K562 (cell line): ENCODE results near the gene ZNF335. TPM values are rescaled to one million over a fixed set of nuclear protein-coding genes. Genes with fewer than 3 reads are reported as not detected.

Experiments
- ATAC-seq: fragments of 200-7000 bp; cut with Tn5 transposase; 3 replicates; pipeline ENCODE4 v1.9.1; 2020; ENCODE audit warnings: moderate library complexity
- BruUV-seq: library from RNA; stranded (reverse); fragments of 400-500 nt; replicated peaks from 2 replicates; lab custom pipeline; 2021; lab: Mats Ljungman, UMichigan
- CTCF ChIA-PET: fragments of 300-600 bp; formaldehyde crosslinking; extraction: SDS; loops from one replicate; lab custom pipeline; 2021; ENCODE audit warnings: low intra/inter-chr PET ratio; lab: Yijun Ruan, JAX
- POLR2A ChIA-PET: fragments of 300-600, 350-650 bp; sonication (Branson Sonifier 250); formaldehyde crosslinking; extraction: SDS; loops from one replicate; lab custom pipeline; 2021; ENCODE audit warnings: antibody characterized with exemption, inconsistent platforms; lab: Yijun Ruan, JAX
- DNase-seq, 4 experiments: peaks; one replicate each; pipeline versions ENCODE4 v3.0.0 to v3.0.0-alpha.2; 2011 to 2018; ENCODE audit warnings: low spot score in 3 of 4, mixed read lengths in 3 of 4; ENCODE audit errors: extremely low read depth in 1 of 4
- FAIRE-seq: peaks from 2 replicates; lab custom pipeline; 2011; peaks lifted over from hg19 to GRCh38; lab: Jason Lieb, UNC
- H2AFZ ChIP-seq: 2 replicates; pipeline ENCODE4 v1.6.0; 2011; ENCODE audit warnings: low read depth, low read length, control low read depth, inconsistent platforms
- H3K27ac ChIP-seq: fragments of 200-600 bp; 3 replicates; pipeline ENCODE4 v1.8.0; 2011; ENCODE audit warnings: low read depth, mild to moderate bottlenecking, control low read depth, inconsistent platforms, low read length, moderate library complexity, mixed read lengths; ENCODE audit errors: extremely low read depth
- H3K27me3 ChIP-seq, 2 experiments: fragments of 300-600 bp in 1 of 2; 2 replicates in 1 of 2; 3 replicates in 1 of 2; pipeline versions ENCODE4 v1.6.0 to v1.8.0; 2011; ENCODE audit warnings: inconsistent platforms in 2 of 2, low read length in 2 of 2, mild to moderate bottlenecking in 1 of 2, mixed read lengths in 1 of 2, moderate library complexity in 1 of 2; ENCODE audit not compliant: control insufficient read depth in 2 of 2, insufficient read depth in 2 of 2
- H3K36me3 ChIP-seq: fragments of 300-600 bp; 3 replicates; pipeline ENCODE4 v1.8.0; 2011; ENCODE audit warnings: mild to moderate bottlenecking, low read length, inconsistent platforms; ENCODE audit not compliant: control insufficient read depth, insufficient read depth
- H3K4me1 ChIP-seq, 2 experiments: fragments of 200-600 bp in 1 of 2; replicated peaks in 1 of 2; 2 replicates in 1 of 2; 3 replicates in 1 of 2; pipeline versions ENCODE4 v1.5.1 to v1.8.0; 2011; ENCODE audit warnings: inconsistent platforms in 2 of 2, low read length in 2 of 2, mild to moderate bottlenecking in 1 of 2, mixed read lengths in 1 of 2, moderate library complexity in 1 of 2; ENCODE audit not compliant: control insufficient read depth in 2 of 2, insufficient read depth in 2 of 2
- H3K4me2 ChIP-seq: 2 replicates; pipeline ENCODE4 v1.6.1; 2011; ENCODE audit warnings: low read length, control low read depth, inconsistent platforms, mixed read lengths; ENCODE audit not compliant: insufficient read depth
- H3K4me3 ChIP-seq: fragments of 200-600 bp; sonication (generic), shearing (Covaris generic); 2 replicates; pipeline ENCODE4 v1.5.1; 2016; ENCODE audit warnings: control low read depth, inconsistent platforms
- H3K79me2 ChIP-seq: fragments of 200-600 bp; 3 replicates; pipeline ENCODE4 v1.8.0; 2011; ENCODE audit warnings: low read length, inconsistent platforms; ENCODE audit not compliant: control insufficient read depth, insufficient read depth
- H3K9ac ChIP-seq, 2 experiments: 2 replicates each; pipeline versions ENCODE4 v1.6.0 to v1.6.1; 2011; ENCODE audit warnings: low read depth in 2 of 2, low read length in 2 of 2, control low read depth in 1 of 2, inconsistent platforms in 1 of 2, mild to moderate bottlenecking in 1 of 2, mixed read lengths in 1 of 2; ENCODE audit not compliant: insufficient read depth in 1 of 2
- H3K9me1 ChIP-seq: one replicate; pipeline ENCODE4 v1.6.0; 2011; ENCODE audit warnings: inconsistent platforms, mild to moderate bottlenecking, low read length, moderate library complexity; ENCODE audit not compliant: control insufficient read depth, insufficient read depth
- H3K9me3 ChIP-seq: replicated peaks from 2 replicates; pipeline ENCODE4 v1.5.1; 2011; ENCODE audit warnings: low read depth, low read length, inconsistent platforms; ENCODE audit not compliant: control insufficient read depth, insufficient read depth
- H4K20me1 ChIP-seq: replicated peaks from 2 replicates; pipeline ENCODE4 v1.6.1; 2011; ENCODE audit warnings: low read length, inconsistent platforms, mixed read lengths; ENCODE audit not compliant: control insufficient read depth, insufficient read depth
- C11orf30 ChIP-seq: fragments of 450-650 bp; IDR thresholded peaks from 2 replicates; pipeline ENCODE4 v1.6.1; 2016; ENCODE audit warnings: low read depth, mild to moderate bottlenecking
- CHCHD3 ChIP-seq: fragments of 250-450 bp; sonication (Bioruptor Pico); IDR thresholded peaks from 2 replicates; pipeline ENCODE4 v2.1.2; 2022; ENCODE audit warnings: mild to moderate bottlenecking
- CSDE1 ChIP-seq, 2 experiments: fragments of 450-650 bp; IDR thresholded peaks; 2 replicates each; pipeline ENCODE4 v1.6.1; 2016; ENCODE audit warnings: mild to moderate bottlenecking in 1 of 2
- EP400 ChIP-seq: fragments of 450-650 bp; IDR thresholded peaks from 2 replicates; pipeline ENCODE4 v1.6.1; 2017; ENCODE audit warnings: antibody characterized with exemption, mild to moderate bottlenecking, moderate library complexity
- GABPB1 ChIP-seq: sonication (generic); formaldehyde crosslinking; IDR thresholded peaks from 2 replicates; pipeline ENCODE4 v1.8.0; 2022; ENCODE audit warnings: mild to moderate bottlenecking, missing genetic modification reagents
- KAT2B ChIP-seq: IDR thresholded peaks from one replicate; pipeline ENCODE4 v1.6.1; 2012; ENCODE audit warnings: low read depth, mild to moderate bottlenecking, control low read depth, inconsistent platforms, low read length, moderate library complexity
- KAT8 ChIP-seq: fragments of 450-650 bp; IDR thresholded peaks from 2 replicates; pipeline ENCODE4 v1.6.1; 2016; ENCODE audit warnings: low read depth, mild to moderate bottlenecking
- NELFE ChIP-seq: IDR thresholded peaks from 2 replicates; pipeline ENCODE4 v1.6.1; 2011; ENCODE audit warnings: mild to moderate bottlenecking; ENCODE audit not compliant: insufficient read depth, insufficient read length
- NFYB ChIP-seq: IDR thresholded peaks from 2 replicates; pipeline ENCODE4 v1.6.1; 2011; ENCODE audit warnings: mild to moderate bottlenecking, moderate library complexity; ENCODE audit not compliant: insufficient read length; ENCODE audit errors: extremely low read depth
- RUNX1 ChIP-seq: sonication (generic); IDR thresholded peaks from 2 replicates; pipeline ENCODE4 v1.6.1; 2016; ENCODE audit warnings: antibody characterized with exemption, low read depth
- SLC30A9 ChIP-seq: fragments of 250-450 bp; sonication (Bioruptor Pico); IDR thresholded peaks from 2 replicates; pipeline ENCODE4 v1.8.0; 2022; ENCODE audit warnings: mild to moderate bottlenecking, moderate library complexity
- SMAD1 ChIP-seq: fragments of 150-350 bp; IDR thresholded peaks from 2 replicates; pipeline ENCODE4 v1.6.1; 2014; ENCODE audit warnings: low read length, low read depth; ENCODE audit not compliant: partially characterized antibody
- SRSF9 ChIP-seq: fragments of 200-400 bp; formaldehyde crosslinking; IDR thresholded peaks from 2 replicates; pipeline ENCODE4 v1.6.1; 2017; ENCODE audit warnings: low read depth, low read length, borderline replicate concordance
- TCF7L2 ChIP-seq: fragments of 150-350 bp; IDR thresholded peaks from 2 replicates; pipeline ENCODE4 v1.6.1; 2016; ENCODE audit warnings: low read depth, mild to moderate bottlenecking, low read length, moderate library complexity
- ZNF76 ChIP-seq: fragments of 250-450 bp; sonication (Bioruptor Pico); IDR thresholded peaks from 2 replicates; pipeline ENCODE4 v1.4.0; 2020; ENCODE audit warnings: mild to moderate bottlenecking, moderate library complexity, borderline replicate concordance
- WGBS: fragments of 100-300 bp; shearing (Covaris generic); methylation state at CpG from one replicate; pipeline ENCODE4 v1.1.6; 2016; ENCODE audit warnings: low coverage, mixed read lengths; ENCODE audit not compliant: insufficient coverage; ENCODE audit errors: missing lambda C conversion rate; 5-methylcytosine and 5-hydroxymethylcytosine counted together
- in situ Hi-C: fragments of 300-500 bp; cut with MboI; formaldehyde crosslinking; loops from 4 replicates; pipeline ENCODE4 v1.15.0; 2018; ENCODE audit warnings: inconsistent platforms, mixed read lengths
- intact Hi-C: fragments of 100-400 bp; cut with micrococcal nuclease; formaldehyde crosslinking; loops from 2 replicates; pipeline ENCODE4 v1.14.2; 2022
- polyA plus RNA-seq, 8 experiments: library from polyadenylated mRNA; depleted of rRNA in 4 of 8; stranded (reverse) in 5 of 8; unstranded in 3 of 8; fragments of >200 nt; fragmentation: Nextera tagmentation in 2 of 8; fragmentation: Illumina TruSeq in 1 of 8; extraction: Ambion mirVana in 2 of 8; extraction: Trizol in 1 of 8; gene quantifications; 2 replicates each; pipeline versions ENCODE4 v1.2.1 to v1.2.3, GENCODE V29; 2011 to 2014; ENCODE audit warnings: inconsistent platforms in 1 of 8, missing spikeins in 1 of 8
- total RNA-seq, 7 experiments: library from RNA; depleted of rRNA in 6 of 7; stranded (reverse); fragments of >200 nt in 6 of 7; fragmentation: Illumina TruSeq in 2 of 7; extraction: Trizol in 2 of 7; gene quantifications; 2 replicates each; pipeline versions ENCODE4 v1.2.1 to v1.2.3, GENCODE V29; 2011 to 2021; ENCODE audit warnings: low replicate concordance in 1 of 7
- TF ChIP-seq, protein P1 (sequence below), 2 experiments: IDR thresholded peaks; 2 replicates each; pipeline ENCODE4 v1.6.1; 2011; ENCODE audit warnings: borderline replicate concordance in 1 of 2, control low read depth in 1 of 2, low read depth in 1 of 2, low read length in 1 of 2, mild to moderate bottlenecking in 1 of 2, mixed read lengths in 1 of 2, moderate library complexity in 1 of 2; ENCODE audit not compliant: insufficient read depth in 1 of 2, insufficient read length in 1 of 2, poor library complexity in 1 of 2, severe bottlenecking in 1 of 2; ENCODE audit errors: extremely low read depth in 1 of 2
- TF ChIP-seq, protein P2 (sequence below): fragments of 250-450 bp; sonication (Bioruptor Pico); IDR thresholded peaks from 2 replicates; pipeline ENCODE4 v1.4.0; 2020; ENCODE audit warnings: borderline replicate concordance
- TF ChIP-seq, protein P3 (sequence below): sonication (generic); IDR thresholded peaks from 2 replicates; pipeline ENCODE4 v1.6.1; 2016
- TF ChIP-seq, protein P4 (sequence below): sonication (generic); formaldehyde crosslinking; IDR thresholded peaks from 2 replicates; pipeline ENCODE4 v1.8.1; 2023; ENCODE audit warnings: mild to moderate bottlenecking, missing genetic modification reagents

The ZNF335 gene
- total and polyA plus RNA-seq, 9 of the 15 experiments (the other 6 are each of a cell fraction or from before 2014, with no cell fraction given) = 0.39 to 16.0 (median 7.6) TPM

DNA sequence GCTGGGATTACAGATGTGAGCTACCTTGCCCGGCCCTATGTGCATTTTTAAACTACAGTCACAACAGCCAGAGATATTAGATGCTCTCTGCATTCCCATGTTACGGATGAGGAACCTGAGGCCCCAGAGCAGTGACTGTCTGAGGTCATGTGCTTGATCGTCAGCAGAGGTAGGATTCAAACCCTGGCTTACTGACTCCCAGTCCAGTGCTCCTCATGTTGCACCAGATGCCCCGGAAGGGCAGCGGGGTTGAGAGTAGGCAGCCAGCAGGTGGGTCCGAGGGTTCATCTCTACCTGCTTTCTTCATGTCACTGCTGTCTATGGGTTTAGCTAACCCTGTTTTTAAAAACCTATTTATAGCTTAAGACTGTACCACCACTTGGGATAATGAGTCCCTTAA, 9.3 kb upstream of the ZNF335 start:
- TF ChIP-seq C11orf30 (no peak), SMAD1 (no peak), NFYB (no peak), CHCHD3 (CRISPR knock-in tag) (no peak), SLC30A9 (no peak), SRSF9 (no peak), EP400 (no peak), NELFE (no peak), KAT8 (no peak), KAT2B (no peak), CSDE1 (IDR thresholded peaks at IDR 0.05) (no peak), RUNX1 (no peak), GABPB1 (CRISPR knock-in tag) (no peak), TCF7L2 (no peak), ZNF76 (CRISPR knock-in tag) (no peak)
- TF ChIP-seq, protein P1, sequence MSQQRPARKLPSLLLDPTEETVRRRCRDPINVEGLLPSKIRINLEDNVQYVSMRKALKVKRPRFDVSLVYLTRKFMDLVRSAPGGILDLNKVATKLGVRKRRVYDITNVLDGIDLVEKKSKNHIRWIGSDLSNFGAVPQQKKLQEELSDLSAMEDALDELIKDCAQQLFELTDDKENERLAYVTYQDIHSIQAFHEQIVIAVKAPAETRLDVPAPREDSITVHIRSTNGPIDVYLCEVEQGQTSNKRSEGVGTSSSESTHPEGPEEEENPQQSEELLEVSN (IDR thresholded peaks at IDR 0.05; ENCODE audit: borderline replicate concordance in 1 of 2, extremely low read depth in 1 of 2, insufficient read depth in 1 of 2, insufficient read length in 1 of 2, low read depth in 1 of 2, low read length in 1 of 2, poor library complexity in 1 of 2, severe bottlenecking in 1 of 2) = no peak
- TF ChIP-seq, protein P2, sequence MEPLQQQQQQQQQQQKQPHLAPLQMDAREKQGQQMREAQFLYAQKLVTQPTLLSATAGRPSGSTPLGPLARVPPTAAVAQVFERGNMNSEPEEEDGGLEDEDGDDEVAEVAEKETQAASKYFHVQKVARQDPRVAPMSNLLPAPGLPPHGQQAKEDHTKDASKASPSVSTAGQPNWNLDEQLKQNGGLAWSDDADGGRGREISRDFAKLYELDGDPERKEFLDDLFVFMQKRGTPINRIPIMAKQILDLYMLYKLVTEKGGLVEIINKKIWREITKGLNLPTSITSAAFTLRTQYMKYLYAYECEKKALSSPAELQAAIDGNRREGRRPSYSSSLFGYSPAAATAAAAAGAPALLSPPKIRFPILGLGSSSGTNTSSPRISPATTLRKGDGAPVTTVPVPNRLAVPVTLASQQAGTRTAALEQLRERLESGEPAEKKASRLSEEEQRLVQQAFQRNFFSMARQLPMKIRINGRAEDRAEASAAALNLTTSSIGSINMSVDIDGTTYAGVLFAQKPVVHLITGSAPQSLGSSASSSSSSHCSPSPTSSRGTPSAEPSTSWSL (CRISPR knock-in tag) = no peak
- TF ChIP-seq, protein P3, sequence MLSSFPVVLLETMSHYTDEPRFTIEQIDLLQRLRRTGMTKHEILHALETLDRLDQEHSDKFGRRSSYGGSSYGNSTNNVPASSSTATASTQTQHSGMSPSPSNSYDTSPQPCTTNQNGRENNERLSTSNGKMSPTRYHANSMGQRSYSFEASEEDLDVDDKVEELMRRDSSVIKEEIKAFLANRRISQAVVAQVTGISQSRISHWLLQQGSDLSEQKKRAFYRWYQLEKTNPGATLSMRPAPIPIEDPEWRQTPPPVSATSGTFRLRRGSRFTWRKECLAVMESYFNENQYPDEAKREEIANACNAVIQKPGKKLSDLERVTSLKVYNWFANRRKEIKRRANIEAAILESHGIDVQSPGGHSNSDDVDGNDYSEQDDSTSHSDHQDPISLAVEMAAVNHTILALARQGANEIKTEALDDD = no peak
- TF ChIP-seq, protein P4, sequence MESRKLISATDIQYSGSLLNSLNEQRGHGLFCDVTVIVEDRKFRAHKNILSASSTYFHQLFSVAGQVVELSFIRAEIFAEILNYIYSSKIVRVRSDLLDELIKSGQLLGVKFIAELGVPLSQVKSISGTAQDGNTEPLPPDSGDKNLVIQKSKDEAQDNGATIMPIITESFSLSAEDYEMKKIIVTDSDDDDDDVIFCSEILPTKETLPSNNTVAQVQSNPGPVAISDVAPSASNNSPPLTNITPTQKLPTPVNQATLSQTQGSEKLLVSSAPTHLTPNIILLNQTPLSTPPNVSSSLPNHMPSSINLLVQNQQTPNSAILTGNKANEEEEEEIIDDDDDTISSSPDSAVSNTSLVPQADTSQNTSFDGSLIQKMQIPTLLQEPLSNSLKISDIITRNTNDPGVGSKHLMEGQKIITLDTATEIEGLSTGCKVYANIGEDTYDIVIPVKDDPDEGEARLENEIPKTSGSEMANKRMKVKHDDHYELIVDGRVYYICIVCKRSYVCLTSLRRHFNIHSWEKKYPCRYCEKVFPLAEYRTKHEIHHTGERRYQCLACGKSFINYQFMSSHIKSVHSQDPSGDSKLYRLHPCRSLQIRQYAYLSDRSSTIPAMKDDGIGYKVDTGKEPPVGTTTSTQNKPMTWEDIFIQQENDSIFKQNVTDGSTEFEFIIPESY (CRISPR knock-in tag) = no peak

More for the DNA sequence above, 9.3 kb upstream of the ZNF335 start:
- Histone ChIP-seq H3K27ac (no peak overlapping the region), H3K4me2 (no peak overlapping the region), H3K27me3 (no peaks in the 10 kb centered on the region), H3K4me3 (no peak overlapping the region), H3K36me3 (no peaks in the 10 kb centered on the region), H3K4me1 (peaks cover 21 to 24% of the 10 kb centered on the region in 2 experiments), H2AFZ (no peak overlapping the region), H3K9me1 (no peaks in the 10 kb centered on the region), H4K20me1 (no peaks in the 10 kb centered on the region), H3K9ac (no peak overlapping the region), H3K79me2 (no peaks in the 10 kb centered on the region), H3K9me3 (no peaks in the 10 kb centered on the region; the same call in 1 of the 2 replicates)
- 90% methylated on average over 6 of the region's 6 CpGs for WGBS
- POLR2A ChIA-PET = interaction anchor here (0.6 kb wide), 1 partner anchor 16 kb away, joined by 3 read pairs; no protein-coding TSS in a partner anchor
- intact Hi-C loops = no loop called here
- DNase-seq (no peak), FAIRE-seq (no peak), ATAC-seq (no peak)
- in situ Hi-C loops = no loop called here
- CTCF ChIA-PET = no interaction called here
- no TSS peak for BruUV-seq
